ENCODE data around the gene WWC1. TPM values are rescaled to one million over a fixed set of nuclear protein-coding genes. Genes with fewer than 3 reads are reported as not detected.
A peak's percentile ranks its signal among the peaks of the same experiment; 100 is the strongest.

The WWC1 gene
- total and polyA plus RNA-seq, 4 donors = 48.4 to 77.0 (median 56.2) TPM

DNA sequence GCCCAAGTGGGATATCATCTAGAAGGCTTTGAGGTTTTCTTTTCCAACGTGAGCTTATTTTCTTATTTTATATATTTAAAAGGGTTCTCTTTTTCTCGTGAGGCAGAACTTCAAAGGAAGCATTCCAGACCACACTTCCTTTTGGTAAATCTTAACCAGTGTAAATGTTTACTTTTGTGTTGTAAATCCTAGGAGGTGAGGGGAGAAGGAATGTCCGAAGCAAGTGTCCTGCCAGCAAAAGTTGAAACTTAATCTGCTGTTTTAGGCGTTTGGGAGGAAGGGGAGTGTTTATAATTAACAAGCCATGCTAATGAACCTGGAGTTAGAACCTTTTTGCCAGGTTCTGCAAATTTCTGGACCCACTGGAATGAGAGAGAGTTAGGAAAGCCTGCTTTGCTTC, 37.9 kb downstream of the WWC1 start:
- Histone ChIP-seq H3K9me3 (ENCODE audit: control insufficient read depth in 4 of 4, insufficient read depth in 3 of 4, low read length in 3 of 4) (no peaks in the 10 kb centered on the region), H3K27ac (ENCODE audit: low read depth in 1 of 2, low read length in 1 of 2) (peak overlapping the region in 1 of 2 donors; percentile 50), H3K27me3 (ENCODE audit: control insufficient read depth in 3 of 3, insufficient read depth in 3 of 3, low read length in 2 of 3) (no peaks in the 10 kb centered on the region), H3K36me3 (ENCODE audit: control insufficient read depth in 4 of 4, insufficient read depth in 4 of 4, low read length in 4 of 4) (no peaks in the 10 kb centered on the region), H3K4me1 (ENCODE audit: control insufficient read depth in 5 of 5, insufficient read depth in 5 of 5, low read length in 5 of 5) (peaks cover 0 to 22% (median 7%) of the 10 kb centered on the region in 5 donors), H3K4me3 (no peak overlapping the region), H3K9ac (ENCODE audit: insufficient read depth in 1 of 2, low read length in 2 of 2) (no peak overlapping the region)
- DNase-seq = no peak
- ATAC-seq (ENCODE audit: insufficient read depth, low FRiP score) = peak; percentile 32
- 3 to 7% methylated on average over 4 of the region's 4 CpGs for WGBS, 2 donors
- TF ChIP-seq, protein P1, sequence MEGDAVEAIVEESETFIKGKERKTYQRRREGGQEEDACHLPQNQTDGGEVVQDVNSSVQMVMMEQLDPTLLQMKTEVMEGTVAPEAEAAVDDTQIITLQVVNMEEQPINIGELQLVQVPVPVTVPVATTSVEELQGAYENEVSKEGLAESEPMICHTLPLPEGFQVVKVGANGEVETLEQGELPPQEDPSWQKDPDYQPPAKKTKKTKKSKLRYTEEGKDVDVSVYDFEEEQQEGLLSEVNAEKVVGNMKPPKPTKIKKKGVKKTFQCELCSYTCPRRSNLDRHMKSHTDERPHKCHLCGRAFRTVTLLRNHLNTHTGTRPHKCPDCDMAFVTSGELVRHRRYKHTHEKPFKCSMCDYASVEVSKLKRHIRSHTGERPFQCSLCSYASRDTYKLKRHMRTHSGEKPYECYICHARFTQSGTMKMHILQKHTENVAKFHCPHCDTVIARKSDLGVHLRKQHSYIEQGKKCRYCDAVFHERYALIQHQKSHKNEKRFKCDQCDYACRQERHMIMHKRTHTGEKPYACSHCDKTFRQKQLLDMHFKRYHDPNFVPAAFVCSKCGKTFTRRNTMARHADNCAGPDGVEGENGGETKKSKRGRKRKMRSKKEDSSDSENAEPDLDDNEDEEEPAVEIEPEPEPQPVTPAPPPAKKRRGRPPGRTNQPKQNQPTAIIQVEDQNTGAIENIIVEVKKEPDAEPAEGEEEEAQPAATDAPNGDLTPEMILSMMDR (IDR thresholded peaks at IDR 0.05; ENCODE audit: control extremely low read depth, extremely low read depth) = no peak

DNA sequence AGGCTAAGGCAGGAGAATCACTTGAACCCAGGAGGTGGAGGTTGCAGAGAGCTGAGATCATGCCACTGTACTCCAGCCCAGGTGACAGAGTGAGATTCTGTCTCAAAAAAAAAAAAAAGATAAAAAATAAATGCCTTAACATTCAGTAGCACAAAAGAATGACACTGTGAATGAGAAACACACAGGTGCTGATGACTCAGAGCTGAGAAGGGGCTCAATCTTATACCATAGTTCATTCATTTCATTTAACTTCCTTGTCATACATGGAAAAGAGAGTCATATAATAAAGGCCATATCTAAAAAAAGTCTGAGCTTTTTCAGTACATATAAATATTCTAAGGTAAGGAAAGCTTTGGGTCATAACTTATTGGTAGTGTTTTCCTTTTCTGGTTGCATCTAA, 40.6 kb downstream of the WWC1 start:
- DNase-seq (no peak), ATAC-seq (ENCODE audit: insufficient read depth, low FRiP score) (no peak)

DNA sequence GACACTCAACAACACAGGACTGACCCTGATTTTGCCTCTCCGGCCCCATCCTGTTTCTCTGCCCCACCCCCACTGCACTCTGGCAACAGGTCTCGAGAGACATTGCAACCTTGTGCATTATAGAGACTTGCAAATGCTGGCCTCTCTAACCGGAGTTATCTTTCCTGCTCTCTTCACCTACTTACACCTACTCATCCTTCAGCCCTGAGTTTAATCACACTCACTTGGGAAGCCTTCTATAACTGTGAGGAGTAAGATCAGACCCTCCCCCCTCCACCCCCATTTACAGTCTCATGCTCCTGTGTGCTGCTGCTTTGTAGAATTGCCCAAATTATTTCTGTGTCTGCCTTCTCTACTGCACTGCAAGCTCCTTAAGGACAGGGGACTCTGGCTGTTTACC, 42.8 kb downstream of the WWC1 start:
- Histone ChIP-seq H3K4me1 (ENCODE audit: control insufficient read depth in 5 of 5, insufficient read depth in 5 of 5, low read length in 5 of 5) (peaks cover 0 to 23% (median 7%) of the 10 kb centered on the region in 5 donors), H3K9me3 (ENCODE audit: control insufficient read depth in 4 of 4, insufficient read depth in 3 of 4, low read length in 3 of 4) (no peaks in the 10 kb centered on the region), H3K27me3 (ENCODE audit: control insufficient read depth in 3 of 3, insufficient read depth in 3 of 3, low read length in 2 of 3) (no peaks in the 10 kb centered on the region), H3K9ac (ENCODE audit: insufficient read depth in 1 of 2, low read length in 2 of 2) (no peak overlapping the region), H3K4me3 (no peak overlapping the region), H3K27ac (ENCODE audit: low read depth in 1 of 2, low read length in 1 of 2) (no peak overlapping the region), H3K36me3 (ENCODE audit: control insufficient read depth in 4 of 4, insufficient read depth in 4 of 4, low read length in 4 of 4) (no peaks in the 10 kb centered on the region)
- DNase-seq = no peak
- TF ChIP-seq, protein P1 (IDR thresholded peaks at IDR 0.05; ENCODE audit: control extremely low read depth, extremely low read depth) = no peak
- ATAC-seq (ENCODE audit: insufficient read depth, low FRiP score) = no peak
- WGBS, 2 donors = 72 to 74% methylated on average over 3 of the region's 3 CpGs

More for the DNA sequence above, 40.6 kb downstream of the WWC1 start:
- Histone ChIP-seq H3K36me3 (ENCODE audit: control insufficient read depth in 4 of 4, insufficient read depth in 4 of 4, low read length in 4 of 4) (no peaks in the 10 kb centered on the region), H3K27me3 (ENCODE audit: control insufficient read depth in 3 of 3, insufficient read depth in 3 of 3, low read length in 2 of 3) (no peaks in the 10 kb centered on the region), H3K4me3 (no peak overlapping the region), H3K9ac (ENCODE audit: insufficient read depth in 1 of 2, low read length in 2 of 2) (no peak overlapping the region), H3K4me1 (ENCODE audit: control insufficient read depth in 5 of 5, insufficient read depth in 5 of 5, low read length in 5 of 5) (peaks cover 0 to 32% (median 13%) of the 10 kb centered on the region in 5 donors), H3K9me3 (ENCODE audit: control insufficient read depth in 4 of 4, insufficient read depth in 3 of 4, low read length in 3 of 4) (no peaks in the 10 kb centered on the region), H3K27ac (ENCODE audit: low read depth in 1 of 2, low read length in 1 of 2) (no peak overlapping the region)
- TF ChIP-seq, protein P1 (IDR thresholded peaks at IDR 0.05; ENCODE audit: control extremely low read depth, extremely low read depth) = no peak

DNA sequence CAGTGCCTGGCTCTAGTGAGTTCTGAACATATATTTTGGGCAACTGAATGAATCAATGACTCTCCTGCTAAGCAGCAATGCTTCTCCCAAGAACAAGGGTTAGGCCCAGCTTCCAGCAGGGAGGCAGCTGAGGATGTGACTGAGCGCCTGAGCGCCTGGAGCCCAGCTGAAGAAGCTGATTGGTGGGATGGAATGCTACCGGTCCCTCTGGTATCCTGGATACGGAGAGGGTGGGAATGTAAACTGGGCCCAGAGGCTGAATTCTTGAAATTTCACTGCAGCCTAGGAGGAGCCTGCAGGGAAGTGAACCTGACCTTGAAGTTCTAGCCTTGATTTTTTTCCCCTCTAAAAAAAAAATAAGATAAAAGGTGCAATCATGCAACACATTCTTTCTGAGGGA, 43.2 kb downstream of the WWC1 start:
- Histone ChIP-seq H3K4me3 (no peak overlapping the region), H3K9ac (ENCODE audit: insufficient read depth in 1 of 2, low read length in 2 of 2) (no peak overlapping the region), H3K27ac (ENCODE audit: low read depth in 1 of 2, low read length in 1 of 2) (no peak overlapping the region), H3K27me3 (ENCODE audit: control insufficient read depth in 3 of 3, insufficient read depth in 3 of 3, low read length in 2 of 3) (no peaks in the 10 kb centered on the region), H3K4me1 (ENCODE audit: control insufficient read depth in 5 of 5, insufficient read depth in 5 of 5, low read length in 5 of 5) (peaks cover 0 to 23% (median 7%) of the 10 kb centered on the region in 5 donors), H3K9me3 (ENCODE audit: control insufficient read depth in 4 of 4, insufficient read depth in 3 of 4, low read length in 3 of 4) (no peaks in the 10 kb centered on the region), H3K36me3 (ENCODE audit: control insufficient read depth in 4 of 4, insufficient read depth in 4 of 4, low read length in 4 of 4) (no peaks in the 10 kb centered on the region)
- TF ChIP-seq, protein P1 (IDR thresholded peaks at IDR 0.05; ENCODE audit: control extremely low read depth, extremely low read depth) = no peak
- ATAC-seq (ENCODE audit: insufficient read depth, low FRiP score) (no peak), DNase-seq (peak; percentile 58 to 77 (median 77))
- 57 to 70% methylated on average over 4 of the region's 4 CpGs for WGBS, 2 donors
